Epithelial cell of esophagus (primary cell): Measurements from ENCODE around the gene MXRA8.

Source experiments
- DNase-seq: peaks from one replicate; pipeline ENCODE4 v3.0.0; 2010; ENCODE audit warnings: low read depth
- H3K4me3 ChIP-seq: 2 replicates; pipeline ENCODE4 v1.5.1; 2011; ENCODE audit warnings: mild to moderate bottlenecking, low read length, control low read depth
- TF ChIP-seq, protein P1 (sequence below): IDR thresholded peaks from 2 replicates; pipeline ENCODE4 v1.5.1; 2011; ENCODE audit warnings: low read depth, mild to moderate bottlenecking, low read length, control low read depth, inconsistent platforms; ENCODE audit not compliant: insufficient read depth; ENCODE audit errors: missing control alignments

MXRA8 gene

DNA sequence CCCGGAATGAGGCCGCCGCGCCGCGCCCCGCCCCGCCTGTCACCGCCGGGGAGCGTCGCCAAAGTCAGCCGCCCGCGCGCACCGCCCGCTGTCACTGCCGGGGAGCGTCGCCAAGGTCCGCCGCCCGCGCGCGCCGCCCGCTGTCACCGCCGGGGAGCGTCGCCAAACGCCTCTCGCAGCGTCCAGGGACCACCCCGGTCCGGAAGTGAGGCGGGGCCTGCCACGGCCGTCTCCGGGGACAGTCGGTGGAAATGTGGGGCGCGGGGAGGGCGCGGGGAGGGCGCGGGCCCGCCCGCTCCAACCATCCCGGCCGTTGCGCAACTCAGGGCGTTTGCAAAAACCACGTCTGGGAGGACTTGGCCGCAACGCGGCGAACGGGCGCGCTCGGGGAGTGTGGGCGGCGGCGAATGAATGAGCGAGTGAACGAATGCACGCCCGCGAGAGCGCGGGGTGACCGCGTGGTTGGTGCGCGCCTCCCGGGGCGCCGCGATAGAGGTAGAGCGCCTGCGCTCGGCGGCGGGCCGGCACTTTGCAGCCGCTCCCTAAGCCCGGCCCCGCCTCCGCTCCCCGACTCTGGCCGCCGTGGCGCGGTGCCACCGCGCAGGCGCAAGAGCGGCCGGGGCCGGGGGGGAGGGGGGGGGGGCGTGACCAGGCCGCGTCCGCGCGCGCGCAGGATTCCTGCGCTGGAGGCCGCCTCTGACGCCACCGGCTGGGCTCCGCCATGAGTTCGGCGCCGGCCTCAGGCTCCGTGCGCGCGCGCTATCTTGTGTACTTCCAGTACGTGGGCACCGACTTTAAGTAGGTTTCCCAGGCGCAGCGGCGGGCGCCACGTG is 50.2 kb downstream of the MXRA8 start, which contains the start of the genes ACAP3 and PUSL1:
TSS of gene ACAP3 (minus strand) at position 8 of the 833 bp plus-strand sequence. CDS start 115 bp downstream, outside the sequence.
TSS of gene PUSL1 (plus strand) at position 675 of the 833 bp plus-strand sequence. CDS start at position 722, 47 bp downstream.
- TF ChIP-seq, protein P1, sequence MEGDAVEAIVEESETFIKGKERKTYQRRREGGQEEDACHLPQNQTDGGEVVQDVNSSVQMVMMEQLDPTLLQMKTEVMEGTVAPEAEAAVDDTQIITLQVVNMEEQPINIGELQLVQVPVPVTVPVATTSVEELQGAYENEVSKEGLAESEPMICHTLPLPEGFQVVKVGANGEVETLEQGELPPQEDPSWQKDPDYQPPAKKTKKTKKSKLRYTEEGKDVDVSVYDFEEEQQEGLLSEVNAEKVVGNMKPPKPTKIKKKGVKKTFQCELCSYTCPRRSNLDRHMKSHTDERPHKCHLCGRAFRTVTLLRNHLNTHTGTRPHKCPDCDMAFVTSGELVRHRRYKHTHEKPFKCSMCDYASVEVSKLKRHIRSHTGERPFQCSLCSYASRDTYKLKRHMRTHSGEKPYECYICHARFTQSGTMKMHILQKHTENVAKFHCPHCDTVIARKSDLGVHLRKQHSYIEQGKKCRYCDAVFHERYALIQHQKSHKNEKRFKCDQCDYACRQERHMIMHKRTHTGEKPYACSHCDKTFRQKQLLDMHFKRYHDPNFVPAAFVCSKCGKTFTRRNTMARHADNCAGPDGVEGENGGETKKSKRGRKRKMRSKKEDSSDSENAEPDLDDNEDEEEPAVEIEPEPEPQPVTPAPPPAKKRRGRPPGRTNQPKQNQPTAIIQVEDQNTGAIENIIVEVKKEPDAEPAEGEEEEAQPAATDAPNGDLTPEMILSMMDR: no peak
- DNase-seq: peak; percentile 95
- H3K4me3 ChIP-seq: peak within 1 kb of the TSS; percentile 78

DNA sequence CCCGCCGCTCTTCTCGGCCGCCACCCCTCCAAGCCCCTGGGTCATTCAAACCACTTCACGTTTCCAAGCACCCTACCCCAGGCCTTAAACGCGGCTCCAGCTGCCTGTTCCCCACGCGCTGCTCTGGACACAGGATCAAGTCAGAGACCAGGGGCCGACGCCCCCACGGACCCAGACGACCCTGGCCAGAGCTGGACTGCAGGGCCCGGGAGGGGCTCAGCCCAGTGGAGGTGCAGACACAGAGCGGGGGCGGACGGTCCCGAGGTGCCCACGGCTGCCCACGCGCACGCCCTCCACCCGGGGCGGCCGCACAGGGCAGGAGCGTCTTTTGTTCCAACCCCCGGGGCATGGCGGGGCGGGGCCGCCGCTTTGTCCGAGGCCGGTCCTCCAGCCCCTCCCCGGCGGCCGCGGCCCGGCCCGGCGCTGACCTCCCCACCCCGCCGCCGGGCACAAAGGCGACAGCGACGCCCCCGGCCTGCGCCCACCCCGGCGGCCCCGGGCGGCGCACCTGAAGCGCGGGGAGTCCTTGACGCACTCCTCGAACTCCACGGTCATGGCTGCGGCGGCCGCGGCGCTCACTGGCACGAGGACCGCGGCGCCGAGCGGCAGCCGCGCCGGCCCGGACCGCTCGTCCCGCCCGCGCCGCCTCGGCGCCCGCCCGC is 51.0 kb downstream of the MXRA8 start:
- DNase-seq: no peak
- H3K4me3 ChIP-seq: peak overlapping the region; percentile 78
- TF ChIP-seq, protein P1: no peak

DNA sequence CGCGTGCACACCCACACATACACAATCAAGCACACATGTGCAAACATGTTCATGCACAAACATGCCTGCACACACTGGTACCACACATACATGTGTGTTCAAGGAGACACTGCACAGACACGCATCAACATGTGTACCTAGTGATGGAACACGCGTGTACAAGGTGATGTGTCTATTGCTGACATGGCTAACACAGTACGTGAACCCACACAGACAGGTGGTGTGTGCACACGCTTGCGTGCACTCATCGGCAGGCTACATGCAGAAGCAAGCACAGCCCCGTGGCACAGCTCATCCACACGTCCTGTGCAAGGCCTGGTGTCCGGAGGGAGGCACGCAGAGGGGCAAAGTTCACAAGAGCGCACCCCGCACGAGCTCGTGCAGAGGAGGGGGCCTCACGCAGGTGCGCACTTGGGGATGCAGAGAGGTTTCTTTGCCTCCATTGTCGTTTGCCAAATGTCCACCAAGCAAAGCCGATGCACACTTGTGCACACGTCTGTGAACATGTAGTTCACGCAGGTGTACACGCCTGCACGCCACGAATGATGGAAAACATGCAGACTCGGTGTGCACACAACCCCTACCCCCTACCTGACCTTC is 51.6 kb downstream of the MXRA8 start:
- peak; percentile 51 for DNase-seq
- TF ChIP-seq, protein P1: no peak
- peak overlapping the region; percentile 78 for H3K4me3 ChIP-seq

DNA sequence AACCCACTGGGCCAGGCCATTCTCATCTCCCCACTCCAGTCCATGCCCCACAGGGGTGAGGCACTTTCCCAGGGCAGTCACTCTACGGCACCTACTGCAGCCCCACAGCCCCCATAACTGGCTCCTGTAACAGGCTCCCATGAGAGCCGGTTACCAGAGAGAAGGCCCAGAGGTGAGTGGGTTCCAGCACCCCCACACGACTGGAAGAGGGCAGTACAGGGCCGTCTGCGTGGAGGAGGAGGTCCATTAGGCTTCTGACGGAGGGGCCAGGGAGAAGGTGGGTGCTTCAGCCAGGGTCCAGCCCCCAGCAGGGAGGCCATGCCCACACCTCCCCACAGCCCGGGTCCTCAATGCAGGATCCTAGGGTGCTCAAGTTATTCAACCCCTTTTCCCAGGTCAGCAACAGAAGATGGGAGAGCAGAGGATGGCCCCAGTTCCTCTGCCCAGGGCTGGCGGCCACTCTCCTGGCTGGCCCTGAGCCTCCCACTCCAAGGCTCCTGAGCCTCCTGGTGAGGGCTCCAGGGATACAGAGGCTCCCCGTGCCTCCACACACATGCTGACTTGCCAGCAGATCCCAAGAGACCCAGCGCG is 52.2 kb downstream of the MXRA8 start:
- no peak for DNase-seq
- H3K4me3 ChIP-seq: peak overlapping the region; percentile 78
- TF ChIP-seq, protein P1: peak; percentile 7

DNA sequence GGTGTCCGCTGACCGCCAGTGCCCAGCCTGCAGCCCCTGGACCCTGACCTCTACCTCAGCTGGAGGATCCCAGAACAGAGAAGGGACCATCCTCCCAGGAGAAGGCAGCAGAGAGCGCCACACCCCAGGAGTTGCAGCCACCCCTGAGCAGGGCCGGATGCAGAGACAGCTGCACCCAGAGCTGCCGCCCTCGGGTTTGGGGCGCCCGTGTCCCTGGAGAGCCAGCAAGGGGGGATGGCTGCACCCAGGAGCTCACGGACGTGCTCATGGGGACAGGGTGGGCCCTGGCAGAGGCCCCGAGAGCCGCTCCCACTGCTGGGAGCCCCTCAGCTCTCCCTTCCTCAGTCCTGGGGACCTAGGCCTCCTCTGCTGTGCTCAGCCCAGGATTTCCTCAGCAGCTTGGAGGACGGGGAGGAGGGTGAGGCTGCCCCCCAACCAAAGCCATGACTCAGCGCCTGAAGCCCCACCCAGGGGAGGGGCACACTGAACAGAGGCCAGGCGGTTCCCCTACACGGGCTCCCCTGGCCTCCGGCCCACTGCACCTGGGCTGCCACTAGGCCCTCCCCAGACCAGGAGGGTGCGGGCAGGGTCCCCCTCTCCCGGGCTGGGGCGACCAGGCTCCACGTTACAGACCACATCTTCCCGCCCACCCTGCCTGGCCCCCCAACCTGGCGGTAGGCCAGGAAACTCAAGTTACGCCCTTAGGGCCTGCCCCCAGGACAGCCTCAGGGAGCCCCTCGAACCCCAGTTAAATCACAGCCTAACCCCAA is 52.9 kb downstream of the MXRA8 start:
- peak; percentile 83 for DNase-seq
- peak overlapping the region; percentile 78 for H3K4me3 ChIP-seq
- TF ChIP-seq, protein P1: peak; percentile 9
